Measurements from ENCODE around the gene RPN2.

Gene RPN2

GRCh38 chr20:37229357-37229756 is 50.2 kb downstream of the RPN2 start:
- TF ChIP-seq, protein P1, sequence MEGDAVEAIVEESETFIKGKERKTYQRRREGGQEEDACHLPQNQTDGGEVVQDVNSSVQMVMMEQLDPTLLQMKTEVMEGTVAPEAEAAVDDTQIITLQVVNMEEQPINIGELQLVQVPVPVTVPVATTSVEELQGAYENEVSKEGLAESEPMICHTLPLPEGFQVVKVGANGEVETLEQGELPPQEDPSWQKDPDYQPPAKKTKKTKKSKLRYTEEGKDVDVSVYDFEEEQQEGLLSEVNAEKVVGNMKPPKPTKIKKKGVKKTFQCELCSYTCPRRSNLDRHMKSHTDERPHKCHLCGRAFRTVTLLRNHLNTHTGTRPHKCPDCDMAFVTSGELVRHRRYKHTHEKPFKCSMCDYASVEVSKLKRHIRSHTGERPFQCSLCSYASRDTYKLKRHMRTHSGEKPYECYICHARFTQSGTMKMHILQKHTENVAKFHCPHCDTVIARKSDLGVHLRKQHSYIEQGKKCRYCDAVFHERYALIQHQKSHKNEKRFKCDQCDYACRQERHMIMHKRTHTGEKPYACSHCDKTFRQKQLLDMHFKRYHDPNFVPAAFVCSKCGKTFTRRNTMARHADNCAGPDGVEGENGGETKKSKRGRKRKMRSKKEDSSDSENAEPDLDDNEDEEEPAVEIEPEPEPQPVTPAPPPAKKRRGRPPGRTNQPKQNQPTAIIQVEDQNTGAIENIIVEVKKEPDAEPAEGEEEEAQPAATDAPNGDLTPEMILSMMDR (IDR thresholded peaks at IDR 0.05; ENCODE audit: borderline replicate concordance, control extremely low read depth, extremely low read depth, insufficient read depth, missing control alignments), result no peak
- in situ Hi-C loops (cut with MboI; ENCODE audit: low sequenced_read_pairs, unreplicated experiment), result no loop called here
- DNase-seq (ENCODE audit: low spot score), result no peak

- TF ChIP-seq, protein P1 (IDR thresholded peaks at IDR 0.05; ENCODE audit: borderline replicate concordance, control extremely low read depth, extremely low read depth, insufficient read depth, missing control alignments), result no peak
- no peak for DNase-seq (ENCODE audit: low spot score)
Measured at GRCh38 chr20:37230200-37230599, 51.1 kb downstream of the RPN2 start.

GRCh38 chr20:37231947-37232630 is 53.0 kb downstream of the RPN2 start:
- TF ChIP-seq, protein P1 (IDR thresholded peaks at IDR 0.05; ENCODE audit: borderline replicate concordance, control extremely low read depth, extremely low read depth, insufficient read depth, missing control alignments), result no peak
- DNase-seq (ENCODE audit: low spot score), result no peak
- in situ Hi-C loops (cut with MboI; ENCODE audit: low sequenced_read_pairs, unreplicated experiment), result no loop called here

More at GRCh38 chr20:37230200-37230599, 51.1 kb downstream of the RPN2 start:
- in situ Hi-C loops (cut with MboI; ENCODE audit: low sequenced_read_pairs, unreplicated experiment), result no loop called here

GRCh38 chr20:37233548-37234253 is 54.6 kb downstream of the RPN2 start:
- in situ Hi-C loops (cut with MboI; ENCODE audit: low sequenced_read_pairs, unreplicated experiment), result no loop called here
- TF ChIP-seq, protein P1 (IDR thresholded peaks at IDR 0.05; ENCODE audit: borderline replicate concordance, control extremely low read depth, extremely low read depth, insufficient read depth, missing control alignments), result no peak
- no peak for DNase-seq (ENCODE audit: low spot score)

- TF ChIP-seq, protein P1 (IDR thresholded peaks at IDR 0.05; ENCODE audit: borderline replicate concordance, control extremely low read depth, extremely low read depth, insufficient read depth, missing control alignments), result no peak
- in situ Hi-C loops (cut with MboI; ENCODE audit: low sequenced_read_pairs, unreplicated experiment), result no loop called here
- DNase-seq (ENCODE audit: low spot score), result no peak
Measured at GRCh38 chr20:37234254-37234581, 55.1 kb downstream of the RPN2 start.

DNA sequence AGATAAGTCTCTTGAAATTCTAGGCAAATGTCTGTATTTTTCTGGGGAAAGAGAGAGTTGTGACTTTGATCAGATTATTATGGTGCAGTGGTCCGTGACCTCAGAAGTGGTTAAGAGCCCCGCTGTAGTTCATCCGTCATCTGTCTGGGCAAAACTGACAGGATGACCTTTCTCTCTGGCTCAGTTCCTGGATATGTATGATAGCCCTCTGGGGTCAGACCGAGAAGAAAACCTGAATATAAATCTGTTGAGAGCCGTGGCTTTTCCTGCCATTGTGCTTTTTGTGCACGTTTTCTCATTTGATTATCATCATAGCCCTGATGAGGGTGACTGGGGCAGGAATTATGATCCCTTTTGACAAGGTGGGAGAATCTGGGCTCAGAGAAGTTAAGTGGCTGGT is 55.9 kb downstream of the RPN2 start:
- no peak for DNase-seq (ENCODE audit: low spot score)
- TF ChIP-seq, protein P1 (IDR thresholded peaks at IDR 0.05; ENCODE audit: borderline replicate concordance, control extremely low read depth, extremely low read depth, insufficient read depth, missing control alignments), result no peak
- in situ Hi-C loops (cut with MboI; ENCODE audit: low sequenced_read_pairs, unreplicated experiment), result no loop called here

Measured in GM13976 (cell line).